Measurements from ENCODE around the gene ZNF544.

The ZNF544 gene

DNA sequence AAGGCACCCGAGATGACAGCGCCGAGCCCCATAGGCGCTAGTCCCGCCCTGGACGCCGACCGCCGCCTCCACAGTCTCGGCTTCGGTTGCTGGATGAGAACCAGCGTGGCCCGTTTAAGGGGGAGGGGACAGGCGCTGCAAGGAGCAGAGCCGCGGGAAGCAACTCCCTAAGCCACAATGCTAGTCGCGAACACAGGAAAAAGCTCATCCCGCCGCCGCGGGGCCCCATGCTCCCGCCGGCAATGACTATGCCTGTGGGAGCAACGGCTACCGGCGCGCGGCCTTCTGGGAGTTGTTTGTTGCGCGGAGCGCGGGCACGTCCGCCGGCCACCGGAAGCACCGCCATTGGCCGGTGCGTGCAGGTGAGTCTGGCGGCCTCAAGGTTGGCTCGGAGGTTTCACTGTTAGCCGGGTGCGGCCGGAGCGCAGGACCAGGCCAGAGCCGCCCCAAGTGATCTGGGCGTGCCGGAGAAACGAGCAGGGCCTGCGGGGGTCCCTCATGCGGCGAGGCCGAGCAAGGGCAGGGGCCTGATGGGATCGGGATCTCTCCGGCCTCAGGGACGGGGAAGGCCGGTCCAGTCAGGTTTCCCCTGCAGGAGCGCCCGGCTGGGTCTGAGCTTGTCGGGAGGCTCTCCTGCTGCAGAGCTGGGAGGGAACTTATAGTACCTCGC lies at the start of gene ZNF544:
TSS of gene ZNF544 (plus strand) at position 330 of the 670 bp plus-strand sequence. CDS start 15,110 bp downstream, outside the sequence.
- no peak for FAIRE-seq

DNA sequence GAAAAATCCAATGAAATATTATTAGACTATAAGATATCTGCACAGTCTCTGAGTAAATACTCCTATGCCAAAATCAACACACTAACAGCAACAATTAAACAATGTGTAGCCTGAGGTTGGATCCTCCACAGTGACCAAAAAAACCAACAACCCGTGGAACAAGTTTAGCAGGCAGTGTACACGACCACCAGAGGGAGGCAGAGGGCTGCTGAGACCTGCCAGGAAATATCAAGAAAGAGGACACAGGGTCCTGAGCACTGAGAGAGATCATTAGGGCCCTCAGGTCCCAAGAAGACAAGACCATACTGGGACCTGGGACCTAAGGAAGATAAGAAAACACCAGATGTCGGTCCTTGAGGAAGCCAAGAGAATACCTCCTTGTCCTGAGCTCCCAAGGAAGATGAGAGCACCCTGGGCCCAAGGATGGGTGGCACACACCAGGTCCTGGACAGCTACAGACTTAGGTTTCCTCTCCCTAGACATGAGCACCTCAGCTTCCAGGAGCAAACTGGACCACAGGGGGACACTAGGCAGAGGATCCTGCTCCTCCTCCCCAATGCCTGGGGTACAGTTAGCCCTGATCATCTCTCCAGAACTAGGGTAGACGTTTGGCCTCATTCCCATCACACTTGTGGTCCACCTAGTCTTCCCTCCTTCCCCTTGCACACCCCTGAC lies 46.7 kb upstream of the ZNF544 start:
- no peak for FAIRE-seq

DNA sequence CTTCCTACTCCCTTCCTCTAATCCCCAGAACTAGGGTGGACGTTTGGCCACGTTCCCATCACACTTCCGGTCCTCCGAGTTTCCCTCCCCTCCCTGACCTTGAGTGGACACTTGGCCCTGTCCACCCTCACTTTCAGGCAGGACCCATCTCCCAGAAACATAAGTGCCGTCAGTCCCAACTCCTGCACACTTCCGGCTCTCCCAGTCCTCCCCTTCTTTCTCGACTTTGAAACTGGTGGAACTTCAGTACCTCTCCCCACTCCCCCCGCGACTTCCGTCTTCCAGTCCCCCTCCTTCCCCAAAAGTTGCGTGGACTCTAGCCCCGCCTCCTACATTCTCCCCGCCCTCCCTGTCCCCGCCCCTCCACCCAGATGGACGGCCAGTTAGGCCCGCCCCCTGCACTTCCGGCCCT lies 46.1 kb upstream of the ZNF544 start:
- no peak for FAIRE-seq

GRCh38 chr19:58182989-58183816 lies 45.5 kb upstream of the ZNF544 start, which contains the start of gene ZNF274:
ZNF274 (plus strand) TSS chr19:58183061; CDS start chr19:58183966, 905 bp downstream.
- FAIRE-seq = no peak

DNA sequence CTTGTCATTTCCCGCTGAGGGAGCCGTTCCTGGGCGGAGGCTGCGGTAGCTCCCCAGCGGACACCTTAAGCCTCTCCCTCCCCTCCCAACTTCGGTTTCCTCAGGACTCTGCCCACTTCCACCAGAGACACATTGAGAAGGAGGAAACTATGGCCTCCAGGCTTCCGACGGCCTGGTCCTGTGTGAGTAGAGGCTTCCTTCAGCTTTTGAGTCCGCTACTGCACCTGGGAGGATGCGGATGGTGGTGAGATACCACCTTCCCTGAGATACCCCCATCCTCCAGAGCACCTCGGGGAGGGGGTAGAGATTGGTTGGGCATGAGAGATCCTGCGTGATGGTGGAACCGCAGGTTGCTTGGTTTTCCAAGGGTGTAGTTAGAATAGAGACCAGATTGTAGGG lies 44.9 kb upstream of the ZNF544 start:
- no peak for FAIRE-seq

- no peak for FAIRE-seq
Observed at GRCh38 chr19:58196901-58197616, 31.7 kb upstream of the ZNF544 start.

DNA sequence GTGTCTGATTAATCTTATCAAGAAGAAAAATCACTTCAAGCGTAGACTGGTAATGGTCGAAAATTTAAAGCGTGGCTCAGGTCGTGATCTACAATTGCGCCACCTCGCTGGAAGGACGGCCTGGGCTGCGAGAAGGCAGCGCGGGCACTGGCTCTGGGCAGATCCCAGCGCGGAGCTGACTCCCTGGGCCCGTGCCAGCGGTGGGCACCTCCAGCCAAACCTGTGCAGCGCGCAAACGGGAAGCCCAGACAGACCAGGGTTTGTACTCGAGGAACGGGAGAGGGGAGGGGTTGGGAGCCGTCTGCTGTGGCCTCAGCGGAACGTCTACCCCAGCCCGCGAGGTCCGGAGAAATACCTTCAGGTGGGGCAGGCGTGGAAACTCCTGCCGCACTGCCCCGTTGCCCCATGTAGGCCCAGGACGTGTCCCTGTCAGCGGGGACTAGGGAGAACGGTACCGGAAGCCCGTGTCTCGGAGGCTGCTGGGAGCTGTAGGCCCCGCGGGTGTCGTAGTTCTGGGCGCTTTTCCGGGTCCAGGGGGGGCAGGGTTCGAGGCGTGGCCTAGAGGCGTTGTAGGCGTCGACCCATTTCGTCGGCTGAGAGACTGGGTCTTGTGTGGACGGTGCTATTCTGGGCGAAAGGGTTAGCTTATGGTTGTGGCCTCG lies 24.8 kb upstream of the ZNF544 start:
- FAIRE-seq = no peak

- no peak for FAIRE-seq
Observed at GRCh38 chr19:58204566-58204965, 24.1 kb upstream of the ZNF544 start.

GRCh38 chr19:58209577-58209976 lies 19.1 kb upstream of the ZNF544 start:
- FAIRE-seq = no peak

- no peak for FAIRE-seq
Observed at GRCh38 chr19:58212336-58213074, 16.2 kb upstream of the ZNF544 start.

DNA sequence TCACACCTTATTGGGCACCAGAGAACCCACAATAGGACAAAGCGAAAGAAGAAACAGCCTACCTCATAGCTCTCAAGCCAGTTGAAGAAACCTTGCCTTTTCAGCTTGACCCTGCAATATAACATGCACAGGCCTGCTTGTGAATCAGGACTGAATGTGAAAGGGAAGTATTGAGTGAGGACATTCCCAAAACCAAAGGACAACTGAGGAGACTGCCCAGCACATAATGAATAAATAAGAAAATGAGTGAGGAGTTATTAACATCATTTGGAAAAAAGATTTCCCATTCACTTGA lies 15.7 kb upstream of the ZNF544 start:
- FAIRE-seq = no peak

DNA sequence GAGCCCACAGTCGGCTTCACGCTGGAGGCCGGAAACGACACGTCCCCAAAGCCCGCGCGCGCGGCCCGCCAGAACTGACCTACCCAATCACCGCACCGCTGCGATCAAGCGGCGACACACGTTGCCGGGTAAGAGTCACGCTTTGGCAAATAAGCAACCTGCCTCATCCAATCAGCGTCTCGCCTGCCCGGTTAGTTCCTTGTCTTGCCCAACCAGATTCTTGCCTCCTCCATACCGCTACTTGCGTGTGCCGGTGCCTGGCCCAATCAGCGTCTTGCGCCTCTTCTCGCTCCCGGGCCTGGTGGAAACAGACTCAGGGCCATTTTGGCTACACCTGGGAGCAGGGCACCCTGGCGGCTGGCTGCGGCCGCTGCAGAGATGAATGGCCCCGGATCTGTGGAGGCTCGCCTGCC lies 11.6 kb upstream of the ZNF544 start:
- no peak for FAIRE-seq

DNA sequence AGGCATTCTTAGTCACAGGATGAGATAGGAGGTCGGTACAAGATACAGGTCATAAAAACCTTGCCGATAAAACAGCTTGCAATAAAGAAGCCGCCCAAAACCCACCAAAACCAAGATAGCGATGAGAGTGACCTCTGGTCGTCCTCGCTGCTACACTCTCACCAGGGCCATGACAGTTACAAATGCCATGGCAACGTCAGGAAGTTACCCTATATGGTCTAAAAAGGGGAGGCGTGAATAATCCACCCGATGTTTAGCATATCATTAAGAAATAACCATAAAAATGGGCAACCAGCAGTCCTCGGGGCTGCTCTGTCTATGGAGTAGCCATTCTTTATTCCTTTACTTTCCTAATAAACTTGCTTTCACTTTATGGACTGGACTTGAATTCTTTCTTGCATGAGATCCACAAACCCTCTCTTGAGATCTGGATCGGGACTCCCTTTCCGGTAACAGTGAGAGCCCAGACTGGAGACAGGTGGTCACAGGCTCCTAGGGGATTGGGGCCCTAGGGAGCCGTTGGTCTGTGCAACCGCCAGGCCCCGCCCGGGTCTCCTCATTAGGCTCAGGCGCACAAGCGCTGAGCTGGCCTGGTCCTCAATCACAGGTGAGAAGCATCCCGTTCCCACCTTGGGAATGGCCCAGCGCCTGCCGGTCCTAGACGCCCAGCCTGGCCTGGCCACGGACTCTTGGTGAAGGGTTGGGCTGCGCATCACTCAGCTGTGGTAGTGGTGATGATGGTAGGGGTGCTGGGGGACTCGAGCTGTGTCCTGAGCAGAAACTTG lies 10.9 kb upstream of the ZNF544 start:
- FAIRE-seq = no peak

GRCh38 chr19:58218899-58219298 lies 9.8 kb upstream of the ZNF544 start:
- FAIRE-seq = no peak

DNA sequence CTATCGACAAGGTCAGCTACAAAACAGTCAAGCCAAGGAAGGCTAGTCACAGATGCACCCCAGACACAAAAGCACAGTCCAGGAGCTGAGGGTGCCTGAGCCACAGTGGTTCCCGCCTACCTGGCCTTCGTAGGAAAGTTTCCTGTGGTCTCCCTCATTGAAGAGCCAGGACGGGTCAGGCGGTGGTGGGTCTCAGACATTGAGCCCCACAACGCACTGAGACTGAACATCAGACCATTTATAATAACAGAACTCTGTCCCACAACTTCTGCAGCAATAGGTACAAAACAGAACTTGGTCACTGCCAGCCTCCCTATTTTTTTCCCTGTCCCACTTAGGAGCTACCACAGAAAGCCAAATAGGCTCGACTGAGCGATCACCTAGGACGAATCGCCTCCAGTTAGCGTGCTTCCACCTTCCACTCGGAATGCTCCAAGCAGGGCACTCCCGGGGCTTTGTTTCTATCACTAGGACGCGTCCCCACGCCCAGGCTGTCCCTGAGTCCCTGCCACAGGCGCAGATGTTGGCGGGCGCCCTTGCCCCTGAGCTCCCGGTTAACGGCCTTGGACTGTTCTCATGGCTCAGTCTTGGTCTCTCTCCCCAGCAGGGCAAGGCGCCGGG lies 640 bp upstream of the ZNF544 start:
- FAIRE-seq = no peak

- no peak for FAIRE-seq
Observed at GRCh38 chr19:58229255-58229639, 533 bp downstream of the ZNF544 start.

DNA sequence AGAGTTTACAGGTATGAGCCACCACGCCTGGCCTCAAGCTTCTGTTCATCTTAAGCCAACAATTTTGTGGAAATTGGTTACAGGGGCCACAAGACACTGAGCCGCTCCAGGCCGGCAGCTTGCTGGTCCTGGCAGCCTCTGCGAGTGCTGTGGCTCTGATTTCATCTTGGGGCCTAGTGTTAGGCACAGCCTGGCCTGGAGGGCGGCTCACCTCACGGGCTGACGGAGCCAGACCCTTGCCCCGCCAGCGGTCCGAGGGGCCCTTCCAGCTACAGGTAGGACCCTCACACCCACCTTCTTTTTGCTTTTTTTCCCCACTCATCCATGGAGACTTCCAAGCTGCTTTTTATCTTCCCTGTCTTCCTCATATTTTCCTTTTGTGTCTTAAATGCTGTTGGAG lies 8.6 kb downstream of the ZNF544 start:
- FAIRE-seq = no peak

DNA sequence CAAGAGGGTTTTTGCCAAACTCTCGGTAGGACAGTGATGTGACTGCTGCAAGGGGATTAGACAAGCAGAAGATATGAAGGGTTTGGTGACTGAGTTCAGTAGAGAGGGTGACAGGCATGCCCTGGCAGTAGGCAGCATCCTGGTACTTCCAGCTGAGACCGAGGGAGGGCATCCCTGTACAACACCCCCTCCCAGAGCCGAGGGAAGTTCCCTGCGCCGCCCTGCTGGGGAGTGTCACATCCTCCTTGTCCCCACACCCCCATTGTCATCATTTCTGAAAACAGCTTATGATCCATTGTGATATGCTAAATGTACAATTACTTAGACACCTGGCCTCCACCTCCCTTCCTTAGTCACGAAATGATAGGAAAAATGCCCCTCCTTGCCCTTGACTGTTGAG lies 14.6 kb downstream of the ZNF544 start:
- FAIRE-seq = no peak

GRCh38 chr19:58248886-58249285 lies 20.2 kb downstream of the ZNF544 start:
- FAIRE-seq = no peak

GRCh38 chr19:58252102-58252685 lies 23.5 kb downstream of the ZNF544 start:
- no peak for FAIRE-seq

Data from A204.1 (cell line).